GM23338 (cell line): ENCODE results near the gene ACADS.

Experiments used
- POLR2AphosphoS5 ChIP-seq: IDR thresholded peaks from 2 replicates; pipeline ENCODE4 v1.6.1; 2016; ENCODE audit warnings: antibody characterized with exemption, low read depth
- ZNF331 ChIP-seq: fragments of 250-450 bp; sonication (Bioruptor Pico); IDR thresholded peaks from 2 replicates; pipeline ENCODE4 v1.5.0; 2020; ENCODE audit warnings: low read depth, mild to moderate bottlenecking, moderate library complexity
- TF ChIP-seq, protein P1 (sequence below), 2 experiments: fragments of 200-600 bp in 1 of 2; sonication (generic) in 1 of 2; conservative IDR thresholded peaks; 2 replicates each; pipeline versions ENCODE4 v1.5.1 to v1.6.1; 2016 to 2017; ENCODE audit warnings: antibody characterized with exemption in 2 of 2, low read depth in 2 of 2, mild to moderate bottlenecking in 2 of 2, moderate library complexity in 1 of 2

DNA sequence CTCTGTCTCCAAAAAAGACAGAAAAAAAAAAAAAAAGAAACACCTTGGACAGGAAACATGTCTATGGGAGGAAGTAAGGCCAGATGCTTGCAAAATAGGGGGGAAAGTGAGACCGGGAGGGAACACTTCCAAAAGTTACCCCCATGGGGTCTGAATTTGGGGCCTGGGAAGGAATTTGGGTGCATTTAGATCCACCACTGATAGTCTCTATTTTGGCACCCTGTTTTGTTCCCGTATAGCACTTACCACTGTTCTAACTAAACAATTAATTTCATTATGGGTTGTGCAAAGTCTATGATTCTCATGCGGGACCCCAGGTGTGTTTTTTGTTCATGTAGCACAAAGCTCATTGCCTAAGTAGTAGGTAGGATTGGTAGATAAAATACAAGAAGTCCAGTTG is 40.1 kb upstream of the ACADS start:
- TF ChIP-seq, protein P1, sequence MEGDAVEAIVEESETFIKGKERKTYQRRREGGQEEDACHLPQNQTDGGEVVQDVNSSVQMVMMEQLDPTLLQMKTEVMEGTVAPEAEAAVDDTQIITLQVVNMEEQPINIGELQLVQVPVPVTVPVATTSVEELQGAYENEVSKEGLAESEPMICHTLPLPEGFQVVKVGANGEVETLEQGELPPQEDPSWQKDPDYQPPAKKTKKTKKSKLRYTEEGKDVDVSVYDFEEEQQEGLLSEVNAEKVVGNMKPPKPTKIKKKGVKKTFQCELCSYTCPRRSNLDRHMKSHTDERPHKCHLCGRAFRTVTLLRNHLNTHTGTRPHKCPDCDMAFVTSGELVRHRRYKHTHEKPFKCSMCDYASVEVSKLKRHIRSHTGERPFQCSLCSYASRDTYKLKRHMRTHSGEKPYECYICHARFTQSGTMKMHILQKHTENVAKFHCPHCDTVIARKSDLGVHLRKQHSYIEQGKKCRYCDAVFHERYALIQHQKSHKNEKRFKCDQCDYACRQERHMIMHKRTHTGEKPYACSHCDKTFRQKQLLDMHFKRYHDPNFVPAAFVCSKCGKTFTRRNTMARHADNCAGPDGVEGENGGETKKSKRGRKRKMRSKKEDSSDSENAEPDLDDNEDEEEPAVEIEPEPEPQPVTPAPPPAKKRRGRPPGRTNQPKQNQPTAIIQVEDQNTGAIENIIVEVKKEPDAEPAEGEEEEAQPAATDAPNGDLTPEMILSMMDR (conservative IDR thresholded peaks at IDR 0.05; ENCODE audit: low read depth in 2 of 2): no peak
- TF ChIP-seq POLR2AphosphoS5 (no peak), ZNF331 (CRISPR knock-in tag) (no peak)
